Measurements from ENCODE around the gene EPM2A. TPM values are rescaled to one million over a fixed set of nuclear protein-coding genes. Genes with fewer than 3 reads are reported as not detected.

The EPM2A gene
- total and polyA plus RNA-seq, 2 donors (not counting 3 experiments of a cell fraction or from before 2014, with no cell fraction given): 3.1 to 4.8 TPM

DNA sequence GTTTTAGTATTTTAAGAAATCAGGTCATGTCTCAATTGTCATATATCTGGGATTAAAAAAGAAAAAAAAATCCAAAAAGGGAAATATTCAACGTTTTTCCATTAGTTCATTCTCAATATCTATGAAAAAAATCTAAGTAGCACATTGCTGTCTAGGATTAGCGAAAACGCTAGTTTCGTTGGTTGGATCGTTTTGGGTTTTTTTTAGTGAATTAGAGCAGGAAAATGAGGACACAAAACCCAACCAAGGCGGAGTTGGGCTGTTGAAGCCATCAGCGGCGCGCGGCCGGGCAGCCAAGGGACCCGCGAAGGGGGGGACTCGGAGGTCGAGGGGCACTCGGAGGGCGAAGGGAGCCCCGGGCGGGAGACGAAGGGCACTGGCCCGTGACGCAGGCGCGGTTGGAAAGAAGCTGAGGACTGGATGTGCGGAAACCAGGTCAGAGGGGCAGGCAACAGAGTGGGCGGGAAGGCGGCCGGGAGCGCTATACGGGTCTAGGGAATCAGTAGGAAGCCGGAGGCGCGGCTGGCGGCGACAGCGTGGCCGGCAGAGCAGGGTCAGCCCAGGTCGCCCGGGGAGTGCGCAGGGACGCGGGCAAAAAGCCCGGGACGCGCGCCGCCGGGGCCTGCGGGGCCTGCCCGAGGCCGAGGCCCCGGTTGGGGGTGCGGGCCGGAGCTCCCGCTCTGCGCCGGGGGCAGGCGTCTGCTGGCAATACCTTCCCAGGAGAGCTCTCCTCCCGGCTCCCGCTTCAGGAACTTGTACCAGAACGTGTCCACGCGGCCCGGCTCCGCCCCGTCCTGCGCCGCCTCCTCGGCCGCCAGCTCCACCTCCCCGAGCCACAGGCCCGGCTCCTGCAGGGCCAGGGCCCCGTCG, 599 bp downstream of the EPM2A start:
- Histone ChIP-seq H2AFZ (ENCODE audit: low read depth, low read length) (peak overlapping the region; percentile 63), H3K79me2 (ENCODE audit: control insufficient read depth, insufficient read depth, low read length) (no peaks in the 10 kb centered on the region), H3K4me1 (ENCODE audit: control insufficient read depth, extremely low read depth, insufficient read depth, low read length) (peaks cover 18% of the 10 kb centered on the region), H4K20me1 (replicated peaks; ENCODE audit: control insufficient read depth, extremely low read depth, insufficient read depth, low read length) (no peaks in the 10 kb centered on the region), H3K36me3 (ENCODE audit: control insufficient read depth in 2 of 2, extremely low read depth in 1 of 2, insufficient read depth in 2 of 2, low read length in 2 of 2) (no peaks in the 10 kb centered on the region), H3K27me3 (ENCODE audit: control insufficient read depth in 2 of 2, insufficient read depth in 2 of 2, low read length in 2 of 2) (no peaks in the 10 kb centered on the region), H3K27ac (ENCODE audit: insufficient read depth, low read depth, low read length) (peak overlapping the region; percentile 87), H3K9me3 (replicated peaks; ENCODE audit: control insufficient read depth, insufficient read depth, low read length) (no peaks in the 10 kb centered on the region), H3K9me1 (replicated peaks; ENCODE audit: control insufficient read depth, extremely low read depth, insufficient read depth, low read length) (no peaks in the 10 kb centered on the region), H3K4me2 (ENCODE audit: insufficient read depth, low read length) (peak overlapping the region; percentile 57), H3K4me3 (replicated peaks in 1 of 3; ENCODE audit: insufficient read depth in 1 of 3, low read depth in 1 of 3, low read length in 3 of 3) (peak overlapping the region; percentile 51 to 60 (median 56)), H3K9ac (replicated peaks; ENCODE audit: extremely low read depth, insufficient read depth, low read length) (peak overlapping the region; percentile 97)
- BruUV-seq (replicated peaks): TSS peak; percentile 56
- intact Hi-C loops (cut with micrococcal nuclease) (loop anchor here (1.0 to 10.0 kb wide), 7 partner anchors 29 to 810 kb away; partner anchors contain the start of genes FBXO30, RAB32 and SHPRH), dilution Hi-C loops (cut with MboI; ENCODE audit: extremely low pct_ligation_motif_present, low sequenced_read_pairs) (no loop called here)
- TF ChIP-seq, protein P1, sequence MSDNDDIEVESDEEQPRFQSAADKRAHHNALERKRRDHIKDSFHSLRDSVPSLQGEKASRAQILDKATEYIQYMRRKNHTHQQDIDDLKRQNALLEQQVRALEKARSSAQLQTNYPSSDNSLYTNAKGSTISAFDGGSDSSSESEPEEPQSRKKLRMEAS (IDR thresholded peaks at IDR 0.05; ENCODE audit: insufficient read depth, insufficient read length): peak; percentile 26
- TF ChIP-seq POLR2AphosphoS5 (IDR thresholded peaks at IDR 0.05; ENCODE audit: insufficient read depth, low read depth, low read length) (no peak), FOS (IDR thresholded peaks at IDR 0.05; ENCODE audit: borderline replicate concordance, insufficient read depth, low read length) (no peak), MYC (IDR thresholded peaks at IDR 0.05; ENCODE audit: low read depth, low read length) (no peak), JUN (IDR thresholded peaks at IDR 0.05; ENCODE audit: borderline replicate concordance, insufficient read depth, insufficient read length, low read depth) (no peak), POLR2A (IDR thresholded peaks at IDR 0.05; ENCODE audit: low read depth, low read length) (peak; percentile 91), CTCF (IDR thresholded peaks at IDR 0.05; ENCODE audit: extremely low read depth in 1 of 2, insufficient read depth in 1 of 2, low read depth in 1 of 2, low read length in 2 of 2) (no peak), EZH2 (IDR thresholded peaks at IDR 0.05; ENCODE audit: borderline replicate concordance, low read depth, low read length, severe bottlenecking) (no peak), GATA2 (IDR thresholded peaks at IDR 0.05; ENCODE audit: insufficient read depth, insufficient read length, low read depth, low read length) (no peak)
- peak; percentile 79 for FAIRE-seq
- ChIA-PET CTCF (interaction anchor here (0.9 to 2.5 kb wide), 10 partner anchors 10 to 194 kb away, joined by 3 to 9 read pairs (median 4); partner anchors contain the start of gene FBXO30), POLR2A (interaction anchor here (0.5 to 2.2 kb wide), 4 partner anchors 72 to 1469 kb away, joined by 3 to 11 read pairs (median 6); partner anchors contain the start of gene FBXO30)
- DNase-seq (ENCODE audit: low read depth, low spot score): peak; percentile 89
